HepG2 (cell line): ENCODE data around the gene UQCR11. TPM values are rescaled to one million over a fixed set of nuclear protein-coding genes. Genes with fewer than 3 reads are reported as not detected.
A peak's percentile ranks its signal among the peaks of the same experiment; 100 is the strongest.

Experiments
- GFI1 ChIP-seq: sonication (generic); formaldehyde crosslinking; IDR thresholded peaks from 2 replicates; pipeline ENCODE4 v1.5.0; 2020; ENCODE audit warnings: missing genetic modification reagents, mild to moderate bottlenecking, borderline replicate concordance
- GZF1 ChIP-seq: sonication (generic); formaldehyde crosslinking; IDR thresholded peaks from 2 replicates; pipeline ENCODE4 v1.5.1; 2020; ENCODE audit warnings: mild to moderate bottlenecking, missing genetic modification reagents
- ZNF550 ChIP-seq: sonication (generic); formaldehyde crosslinking; IDR thresholded peaks from 2 replicates; pipeline ENCODE4 v1.4.0; 2020; ENCODE audit warnings: mild to moderate bottlenecking, missing genetic modification reagents, borderline replicate concordance
- polyA plus RNA-seq, 8 experiments: library from polyadenylated mRNA; depleted of rRNA in 3 of 8; stranded (reverse) in 7 of 8; unstranded in 1 of 8; fragments of >200 nt; fragmentation: Illumina TruSeq in 4 of 8; extraction: Trizol in 4 of 8; gene quantifications; 2 replicates each; pipeline versions ENCODE4 v1.2.1 to v1.2.3, GENCODE V29; 2011 to 2016; ENCODE audit warnings: low read depth in 4 of 8, missing spikeins in 1 of 8, mixed read lengths in 1 of 8; ENCODE audit not compliant: insufficient read depth in 1 of 8
- total RNA-seq, 5 experiments: library from RNA; depleted of rRNA; stranded (reverse); fragments of >200 nt; fragmentation: Illumina TruSeq; extraction: Trizol; gene quantifications; 2 replicates each; pipeline ENCODE4 v1.2.3, GENCODE V29; 2016; ENCODE audit warnings: low read depth in 1 of 5
- TF ChIP-seq, protein P1 (sequence below): sonication (generic); formaldehyde crosslinking; IDR thresholded peaks from 2 replicates; pipeline ENCODE4 v1.4.0; 2020; ENCODE audit warnings: low read depth, missing genetic modification reagents
- TF ChIP-seq, protein P2 (sequence below): sonication (generic); formaldehyde crosslinking; IDR thresholded peaks from 2 replicates; pipeline ENCODE4 v1.5.1; 2020; ENCODE audit warnings: mild to moderate bottlenecking, missing genetic modification reagents, moderate library complexity
- TF ChIP-seq, protein P3 (sequence below): sonication (generic); formaldehyde crosslinking; IDR thresholded peaks from 2 replicates; pipeline ENCODE4 v1.5.0; 2020; ENCODE audit warnings: mild to moderate bottlenecking, missing genetic modification reagents, moderate library complexity
- TF ChIP-seq, protein P4 (sequence below): sonication (generic); formaldehyde crosslinking; IDR thresholded peaks from 2 replicates; pipeline ENCODE4 v1.4.0; 2020; ENCODE audit warnings: missing genetic modification reagents
- TF ChIP-seq, protein P5 (sequence below): sonication (generic); formaldehyde crosslinking; IDR thresholded peaks from 2 replicates; pipeline ENCODE4 v1.5.0; 2020; ENCODE audit warnings: missing genetic modification reagents, mild to moderate bottlenecking, borderline replicate concordance

The UQCR11 gene
- total and polyA plus RNA-seq, 2 of the 13 experiments (the other 11 are each of a cell fraction or from before 2014, with no cell fraction given) = 125 to 214 TPM

DNA sequence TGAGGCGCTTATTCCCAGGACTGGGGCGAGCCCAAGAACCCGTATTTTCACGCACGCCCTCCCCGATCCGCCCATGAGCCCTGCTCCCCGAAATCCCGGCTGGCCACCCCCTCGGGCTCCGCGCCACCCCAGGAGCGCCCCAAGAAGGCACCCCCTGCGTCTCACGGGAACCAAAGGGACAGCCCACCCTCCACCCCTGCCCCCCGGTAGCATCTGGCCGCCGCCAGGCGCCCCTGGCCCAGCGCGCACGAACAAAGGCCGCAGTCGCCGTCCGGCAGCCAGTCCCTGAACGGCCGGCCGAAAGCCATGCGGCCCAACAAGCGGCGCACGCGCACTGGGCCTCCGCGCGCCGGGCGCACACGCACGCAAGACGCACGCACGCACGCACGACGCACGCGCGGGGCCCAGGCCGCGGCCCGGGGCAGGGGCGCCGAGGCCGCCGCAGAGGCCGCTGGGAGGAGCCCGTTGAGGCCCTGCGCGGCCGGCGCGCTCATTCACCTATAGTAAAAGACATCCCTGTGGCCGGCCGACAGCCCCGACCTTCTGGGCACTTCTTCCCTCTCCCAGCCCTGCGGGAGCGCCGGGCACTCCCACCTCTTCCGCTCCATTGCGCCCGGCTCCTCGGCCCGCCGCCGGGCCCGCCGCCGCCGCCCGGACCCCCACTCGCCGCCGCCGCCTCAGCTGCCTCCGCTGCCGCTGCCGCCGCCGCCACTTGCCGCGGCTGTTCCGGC lies 13.1 kb downstream of the UQCR11 start (continued):
- TF ChIP-seq, protein P1, sequence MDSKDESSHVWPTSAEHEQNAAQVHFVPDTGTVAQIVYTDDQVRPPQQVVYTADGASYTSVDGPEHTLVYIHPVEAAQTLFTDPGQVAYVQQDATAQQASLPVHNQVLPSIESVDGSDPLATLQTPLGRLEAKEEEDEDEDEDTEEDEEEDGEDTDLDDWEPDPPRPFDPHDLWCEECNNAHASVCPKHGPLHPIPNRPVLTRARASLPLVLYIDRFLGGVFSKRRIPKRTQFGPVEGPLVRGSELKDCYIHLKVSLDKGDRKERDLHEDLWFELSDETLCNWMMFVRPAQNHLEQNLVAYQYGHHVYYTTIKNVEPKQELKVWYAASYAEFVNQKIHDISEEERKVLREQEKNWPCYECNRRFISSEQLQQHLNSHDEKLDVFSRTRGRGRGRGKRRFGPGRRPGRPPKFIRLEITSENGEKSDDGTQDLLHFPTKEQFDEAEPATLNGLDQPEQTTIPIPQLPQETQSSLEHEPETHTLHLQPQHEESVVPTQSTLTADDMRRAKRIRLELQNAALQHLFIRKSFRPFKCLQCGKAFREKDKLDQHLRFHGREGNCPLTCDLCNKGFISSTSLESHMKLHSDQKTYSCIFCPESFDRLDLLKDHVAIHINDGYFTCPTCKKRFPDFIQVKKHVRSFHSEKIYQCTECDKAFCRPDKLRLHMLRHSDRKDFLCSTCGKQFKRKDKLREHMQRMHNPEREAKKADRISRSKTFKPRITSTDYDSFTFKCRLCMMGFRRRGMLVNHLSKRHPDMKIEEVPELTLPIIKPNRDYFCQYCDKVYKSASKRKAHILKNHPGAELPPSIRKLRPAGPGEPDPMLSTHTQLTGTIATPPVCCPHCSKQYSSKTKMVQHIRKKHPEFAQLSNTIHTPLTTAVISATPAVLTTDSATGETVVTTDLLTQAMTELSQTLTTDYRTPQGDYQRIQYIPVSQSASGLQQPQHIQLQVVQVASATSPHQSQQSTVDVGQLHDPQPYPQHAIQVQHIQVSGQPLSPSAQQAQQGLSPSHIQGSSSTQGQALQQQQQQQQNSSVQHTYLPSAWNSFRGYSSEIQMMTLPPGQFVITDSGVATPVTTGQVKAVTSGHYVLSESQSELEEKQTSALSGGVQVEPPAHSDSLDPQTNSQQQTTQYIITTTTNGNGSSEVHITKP (CRISPR knock-in tag) = no peak
- TF ChIP-seq GZF1 (CRISPR knock-in tag) = peak; percentile 20; the same call in 1 of the 2 replicates
- TF ChIP-seq, protein P2, sequence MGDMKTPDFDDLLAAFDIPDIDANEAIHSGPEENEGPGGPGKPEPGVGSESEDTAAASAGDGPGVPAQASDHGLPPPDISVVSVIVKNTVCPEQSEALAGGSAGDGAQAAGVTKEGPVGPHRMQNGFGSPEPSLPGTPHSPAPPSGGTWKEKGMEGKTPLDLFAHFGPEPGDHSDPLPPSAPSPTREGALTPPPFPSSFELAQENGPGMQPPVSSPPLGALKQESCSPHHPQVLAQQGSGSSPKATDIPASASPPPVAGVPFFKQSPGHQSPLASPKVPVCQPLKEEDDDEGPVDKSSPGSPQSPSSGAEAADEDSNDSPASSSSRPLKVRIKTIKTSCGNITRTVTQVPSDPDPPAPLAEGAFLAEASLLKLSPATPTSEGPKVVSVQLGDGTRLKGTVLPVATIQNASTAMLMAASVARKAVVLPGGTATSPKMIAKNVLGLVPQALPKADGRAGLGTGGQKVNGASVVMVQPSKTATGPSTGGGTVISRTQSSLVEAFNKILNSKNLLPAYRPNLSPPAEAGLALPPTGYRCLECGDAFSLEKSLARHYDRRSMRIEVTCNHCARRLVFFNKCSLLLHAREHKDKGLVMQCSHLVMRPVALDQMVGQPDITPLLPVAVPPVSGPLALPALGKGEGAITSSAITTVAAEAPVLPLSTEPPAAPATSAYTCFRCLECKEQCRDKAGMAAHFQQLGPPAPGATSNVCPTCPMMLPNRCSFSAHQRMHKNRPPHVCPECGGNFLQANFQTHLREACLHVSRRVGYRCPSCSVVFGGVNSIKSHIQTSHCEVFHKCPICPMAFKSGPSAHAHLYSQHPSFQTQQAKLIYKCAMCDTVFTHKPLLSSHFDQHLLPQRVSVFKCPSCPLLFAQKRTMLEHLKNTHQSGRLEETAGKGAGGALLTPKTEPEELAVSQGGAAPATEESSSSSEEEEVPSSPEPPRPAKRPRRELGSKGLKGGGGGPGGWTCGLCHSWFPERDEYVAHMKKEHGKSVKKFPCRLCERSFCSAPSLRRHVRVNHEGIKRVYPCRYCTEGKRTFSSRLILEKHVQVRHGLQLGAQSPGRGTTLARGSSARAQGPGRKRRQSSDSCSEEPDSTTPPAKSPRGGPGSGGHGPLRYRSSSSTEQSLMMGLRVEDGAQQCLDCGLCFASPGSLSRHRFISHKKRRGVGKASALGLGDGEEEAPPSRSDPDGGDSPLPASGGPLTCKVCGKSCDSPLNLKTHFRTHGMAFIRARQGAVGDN (CRISPR knock-in tag) = peak; percentile 86
- TF ChIP-seq, protein P3, sequence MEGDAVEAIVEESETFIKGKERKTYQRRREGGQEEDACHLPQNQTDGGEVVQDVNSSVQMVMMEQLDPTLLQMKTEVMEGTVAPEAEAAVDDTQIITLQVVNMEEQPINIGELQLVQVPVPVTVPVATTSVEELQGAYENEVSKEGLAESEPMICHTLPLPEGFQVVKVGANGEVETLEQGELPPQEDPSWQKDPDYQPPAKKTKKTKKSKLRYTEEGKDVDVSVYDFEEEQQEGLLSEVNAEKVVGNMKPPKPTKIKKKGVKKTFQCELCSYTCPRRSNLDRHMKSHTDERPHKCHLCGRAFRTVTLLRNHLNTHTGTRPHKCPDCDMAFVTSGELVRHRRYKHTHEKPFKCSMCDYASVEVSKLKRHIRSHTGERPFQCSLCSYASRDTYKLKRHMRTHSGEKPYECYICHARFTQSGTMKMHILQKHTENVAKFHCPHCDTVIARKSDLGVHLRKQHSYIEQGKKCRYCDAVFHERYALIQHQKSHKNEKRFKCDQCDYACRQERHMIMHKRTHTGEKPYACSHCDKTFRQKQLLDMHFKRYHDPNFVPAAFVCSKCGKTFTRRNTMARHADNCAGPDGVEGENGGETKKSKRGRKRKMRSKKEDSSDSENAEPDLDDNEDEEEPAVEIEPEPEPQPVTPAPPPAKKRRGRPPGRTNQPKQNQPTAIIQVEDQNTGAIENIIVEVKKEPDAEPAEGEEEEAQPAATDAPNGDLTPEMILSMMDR (CRISPR knock-in tag) = no peak
- TF ChIP-seq GFI1 (CRISPR knock-in tag) = no peak
- TF ChIP-seq, protein P4, sequence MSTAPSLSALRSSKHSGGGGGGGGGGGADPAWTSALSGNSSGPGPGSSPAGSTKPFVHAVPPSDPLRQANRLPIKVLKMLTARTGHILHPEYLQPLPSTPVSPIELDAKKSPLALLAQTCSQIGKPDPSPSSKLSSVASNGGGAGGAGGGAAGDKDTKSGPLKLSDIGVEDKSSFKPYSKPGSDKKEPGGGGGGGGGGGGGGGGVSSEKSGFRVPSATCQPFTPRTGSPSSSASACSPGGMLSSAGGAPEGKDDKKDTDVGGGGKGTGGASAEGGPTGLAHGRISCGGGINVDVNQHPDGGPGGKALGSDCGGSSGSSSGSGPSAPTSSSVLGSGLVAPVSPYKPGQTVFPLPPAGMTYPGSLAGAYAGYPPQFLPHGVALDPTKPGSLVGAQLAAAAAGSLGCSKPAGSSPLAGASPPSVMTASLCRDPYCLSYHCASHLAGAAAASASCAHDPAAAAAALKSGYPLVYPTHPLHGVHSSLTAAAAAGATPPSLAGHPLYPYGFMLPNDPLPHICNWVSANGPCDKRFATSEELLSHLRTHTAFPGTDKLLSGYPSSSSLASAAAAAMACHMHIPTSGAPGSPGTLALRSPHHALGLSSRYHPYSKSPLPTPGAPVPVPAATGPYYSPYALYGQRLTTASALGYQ = no peak
- TF ChIP-seq, protein P5, sequence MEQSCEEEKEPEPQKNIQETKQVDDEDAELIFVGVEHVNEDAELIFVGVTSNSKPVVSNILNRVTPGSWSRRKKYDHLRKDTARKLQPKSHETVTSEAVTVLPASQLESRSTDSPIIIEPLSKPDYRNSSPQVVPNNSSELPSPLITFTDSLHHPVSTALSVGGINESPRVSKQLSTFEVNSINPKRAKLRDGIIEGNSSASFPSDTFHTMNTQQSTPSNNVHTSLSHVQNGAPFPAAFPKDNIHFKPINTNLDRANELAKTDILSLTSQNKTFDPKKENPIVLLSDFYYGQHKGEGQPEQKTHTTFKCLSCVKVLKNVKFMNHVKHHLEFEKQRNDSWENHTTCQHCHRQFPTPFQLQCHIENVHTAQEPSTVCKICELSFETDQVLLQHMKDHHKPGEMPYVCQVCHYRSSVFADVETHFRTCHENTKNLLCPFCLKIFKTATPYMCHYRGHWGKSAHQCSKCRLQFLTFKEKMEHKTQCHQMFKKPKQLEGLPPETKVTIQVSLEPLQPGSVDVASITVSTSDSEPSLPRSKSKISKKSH = no peak
- TF ChIP-seq ZNF550 (CRISPR knock-in tag) = no peak
